ENCODE data around the gene ZNF805. TPM values are rescaled to one million over a fixed set of nuclear protein-coding genes. Genes with fewer than 3 reads are reported as not detected.

The ZNF805 gene
- polyA plus RNA-seq, 1 of the 3 experiments (the other 2 are of a cell fraction) = 1.5 TPM

GRCh38 chr19:57280165-57280961, 39.9 kb downstream of the ZNF805 start, which contains the start of gene ZNF460 (continued):
- TF ChIP-seq SIN3A (IDR thresholded peaks at IDR 0.05; ENCODE audit: borderline replicate concordance, low read depth, low read length) = no peak
- peak; percentile 15; the same call in 1 of the 2 replicates for TF ChIP-seq NRF1 (IDR thresholded peaks at IDR 0.05; ENCODE audit: low read depth, low read length)
- no peak for TF ChIP-seq USF2 (IDR thresholded peaks at IDR 0.05; ENCODE audit: borderline replicate concordance, low read depth, low read length)
- no peak for TF ChIP-seq REST (IDR thresholded peaks at IDR 0.05; ENCODE audit: low read depth, low read length)
- TF ChIP-seq SMC3 (IDR thresholded peaks at IDR 0.05; ENCODE audit: low read depth, low read length) = no peak
- TF ChIP-seq MAX (IDR thresholded peaks at IDR 0.05; ENCODE audit: low read depth) = peak; percentile 47; the same call in 1 of the 2 replicates
- no peak for TF ChIP-seq NFIC (IDR thresholded peaks at IDR 0.05; ENCODE audit: borderline replicate concordance)
- no peak for TF ChIP-seq RAD21 (IDR thresholded peaks at IDR 0.05; ENCODE audit: low read length)
- no peak for TF ChIP-seq TCF12 (IDR thresholded peaks at IDR 0.05)
- TF ChIP-seq RXRA (IDR thresholded peaks at IDR 0.05; ENCODE audit: borderline replicate concordance, low read depth) = no peak
- no peak for TF ChIP-seq EP300 (IDR thresholded peaks at IDR 0.05; ENCODE audit: borderline replicate concordance in 1 of 2, low read depth in 1 of 2, low read length in 1 of 2)
- peak; percentile 41; the same call in 1 of the 2 replicates for TF ChIP-seq ELF1 (IDR thresholded peaks at IDR 0.05)
- TF ChIP-seq ZBTB33 (IDR thresholded peaks at IDR 0.05; ENCODE audit: borderline replicate concordance, low read depth) = no peak
- peak; percentile 80 for TF ChIP-seq MXI1 (IDR thresholded peaks at IDR 0.05; ENCODE audit: low read depth, low read length)
- TF ChIP-seq YY1 (IDR thresholded peaks at IDR 0.05; ENCODE audit: low read depth) = no peak; the same call in 1 of the 2 replicates
